Endothelial cell of umbilical vein (primary cell): ENCODE results near the gene TXNDC2. TPM values are rescaled to one million over a fixed set of nuclear protein-coding genes. Genes with fewer than 3 reads are reported as not detected.

Experiments used
- BruUV-seq: library from RNA; stranded (reverse); fragments of 400-500 nt; replicated peaks from 2 replicates; lab custom pipeline; 2021; lab: Mats Ljungman, UMichigan
- CTCF ChIA-PET: fragments of 300-600, 350-600 bp; sonication (Branson Sonifier 250); formaldehyde crosslinking; loops from one replicate; lab custom pipeline; 2021; ENCODE audit warnings: antibody characterized with exemption, inconsistent platforms; lab: Charles Lee
- POLR2A ChIA-PET: fragments of 300-600, 350-600 bp; sonication (Branson Sonifier 250); formaldehyde crosslinking; loops from one replicate; lab custom pipeline; 2021; ENCODE audit warnings: antibody characterized with exemption, inconsistent platforms; lab: Charles Lee
- DNase-seq: peaks from one replicate; pipeline ENCODE4 v3.0.0-alpha.2; 2011; ENCODE audit warnings: low read depth, low spot score
- FAIRE-seq: peaks from 2 replicates; lab custom pipeline; 2011; peaks lifted over from hg19 to GRCh38; lab: Jason Lieb, UNC
- H2AFZ ChIP-seq: 2 replicates; pipeline ENCODE4 v1.6.0; 2012; ENCODE audit warnings: low read depth, low read length, control low read depth, inconsistent platforms
- H3K27ac ChIP-seq: 2 replicates; pipeline ENCODE4 v1.5.1; 2011; ENCODE audit warnings: low read depth, mild to moderate bottlenecking, control low read depth, low read length, moderate library complexity; ENCODE audit not compliant: insufficient read depth
- H3K27me3 ChIP-seq, 2 experiments: 2 replicates each; pipeline versions ENCODE4 v1.6.0 to v1.6.1; 2011; ENCODE audit warnings: low read length in 2 of 2, mixed read lengths in 1 of 2; ENCODE audit not compliant: control insufficient read depth in 2 of 2, insufficient read depth in 2 of 2
- H3K36me3 ChIP-seq, 2 experiments: 2 replicates in 1 of 2; 3 replicates in 1 of 2; pipeline ENCODE4 v1.5.1; 2011; ENCODE audit warnings: low read length in 2 of 2, mild to moderate bottlenecking in 1 of 2, moderate library complexity in 1 of 2; ENCODE audit not compliant: control insufficient read depth in 2 of 2, insufficient read depth in 2 of 2; ENCODE audit errors: extremely low read depth in 1 of 2
- H3K4me1 ChIP-seq: 3 replicates; pipeline ENCODE4 v1.5.1; 2011; ENCODE audit warnings: mild to moderate bottlenecking, low read length; ENCODE audit not compliant: control insufficient read depth, insufficient read depth; ENCODE audit errors: extremely low read depth
- H3K4me2 ChIP-seq: 2 replicates; pipeline ENCODE4 v1.6.1; 2011; ENCODE audit warnings: low read length, control low read depth, mixed read lengths; ENCODE audit not compliant: insufficient read depth
- H3K4me3 ChIP-seq, 3 experiments: fragments of 200-600 bp in 1 of 3; sonication (generic), shearing (Covaris generic) in 1 of 3; replicated peaks in 1 of 3; 2 replicates each; pipeline ENCODE4 v1.5.1; 2011 to 2016; ENCODE audit warnings: control low read depth in 3 of 3, low read length in 3 of 3, mild to moderate bottlenecking in 2 of 3, inconsistent platforms in 1 of 3, low read depth in 1 of 3, moderate library complexity in 1 of 3; ENCODE audit not compliant: insufficient read depth in 1 of 3
- H3K79me2 ChIP-seq: 2 replicates; pipeline ENCODE4 v1.6.0; 2012; ENCODE audit warnings: low read length, inconsistent platforms; ENCODE audit not compliant: control insufficient read depth, insufficient read depth
- H3K9ac ChIP-seq: replicated peaks from 2 replicates; pipeline ENCODE3; 2011; ENCODE audit warnings: low read length, control low read depth; ENCODE audit not compliant: insufficient read depth; ENCODE audit errors: extremely low read depth
- H3K9me1 ChIP-seq: replicated peaks from 3 replicates; pipeline ENCODE4 v1.6.0; 2011; ENCODE audit warnings: mild to moderate bottlenecking, low read length; ENCODE audit not compliant: control insufficient read depth, insufficient read depth; ENCODE audit errors: extremely low read depth
- H3K9me3 ChIP-seq: replicated peaks from 2 replicates; pipeline ENCODE4 v1.5.1; 2012; ENCODE audit warnings: low read length, inconsistent platforms; ENCODE audit not compliant: control insufficient read depth, insufficient read depth
- H4K20me1 ChIP-seq: replicated peaks from 2 replicates; pipeline ENCODE3; 2011; ENCODE audit warnings: mild to moderate bottlenecking, low read length; ENCODE audit not compliant: control insufficient read depth, insufficient read depth; ENCODE audit errors: extremely low read depth
- CTCF ChIP-seq, 2 donors: IDR thresholded peaks; 1 replicate in 1 of 2; 2 replicates in 1 of 2; pipeline ENCODE4 v1.5.1; 2011; ENCODE audit warnings: low read length in 2 of 2, mild to moderate bottlenecking in 2 of 2, moderate library complexity in 2 of 2, control low read depth in 1 of 2, inconsistent platforms in 1 of 2, low read depth in 1 of 2; ENCODE audit not compliant: insufficient read depth in 1 of 2; ENCODE audit errors: extremely low read depth in 1 of 2
- EZH2 ChIP-seq: IDR thresholded peaks from 2 replicates; pipeline ENCODE4 v1.6.1; 2012; ENCODE audit warnings: borderline replicate concordance, low read depth, mild to moderate bottlenecking, moderate library complexity, low read length, inconsistent platforms; ENCODE audit not compliant: severe bottlenecking
- FOS ChIP-seq: IDR thresholded peaks from 2 replicates; pipeline ENCODE4 v1.6.1; 2011; ENCODE audit warnings: mild to moderate bottlenecking, low read length, moderate library complexity, borderline replicate concordance; ENCODE audit not compliant: insufficient read depth
- GATA2 ChIP-seq: IDR thresholded peaks from 2 replicates; pipeline ENCODE4 v1.7.0; 2011; ENCODE audit warnings: low read depth, mild to moderate bottlenecking, moderate library complexity, mixed read lengths, low read length; ENCODE audit not compliant: insufficient read length, insufficient read depth
- JUN ChIP-seq: IDR thresholded peaks from 2 replicates; pipeline ENCODE4 v1.6.1; 2011; ENCODE audit warnings: borderline replicate concordance, low read depth; ENCODE audit not compliant: insufficient read length, insufficient read depth
- MYC ChIP-seq: IDR thresholded peaks from one replicate; pipeline ENCODE4 v1.6.1; 2011; ENCODE audit warnings: mild to moderate bottlenecking, low read depth, low read length
- POLR2A ChIP-seq: IDR thresholded peaks from 2 replicates; pipeline ENCODE4 v1.6.1; 2012; ENCODE audit warnings: low read depth, mild to moderate bottlenecking, control low read depth, low read length
- POLR2AphosphoS5 ChIP-seq: IDR thresholded peaks from 2 replicates; pipeline ENCODE4 v1.6.1; 2012; ENCODE audit warnings: low read depth, mild to moderate bottlenecking, control low read depth, low read length, moderate library complexity; ENCODE audit not compliant: insufficient read depth
- dilution Hi-C: fragments of 300-500 bp; cut with MboI; formaldehyde crosslinking; loops from one replicate; pipeline ENCODE4 v1.15.0; 2019; ENCODE audit warnings: low sequenced_read_pairs; ENCODE audit not compliant: extremely low pct_ligation_motif_present
- intact Hi-C: fragments of 100-400 bp; cut with micrococcal nuclease; formaldehyde crosslinking; loops from one replicate; pipeline ENCODE4 v1.10.0; 2022
- polyA plus RNA-seq, 4 experiments: library from polyadenylated mRNA; depleted of rRNA in 3 of 4; stranded (reverse) in 3 of 4; unstranded in 1 of 4; fragments of >200 nt; gene quantifications; 2 replicates each; pipeline versions ENCODE4 v1.2.1 to v1.2.3, GENCODE V29; 2011 to 2012; ENCODE audit warnings: missing spikeins in 1 of 4
- total RNA-seq: library from RNA; stranded (reverse); gene quantifications from 2 replicates; pipeline ENCODE4 v1.2.3, GENCODE V29; 2021
- TF ChIP-seq, protein P1 (sequence below): IDR thresholded peaks from 2 replicates; pipeline ENCODE4 v1.6.1; 2011; ENCODE audit not compliant: insufficient read depth, insufficient read length

Gene TXNDC2
- total and polyA plus RNA-seq, 2 donors (not counting 3 experiments of a cell fraction or from before 2014, with no cell fraction given): 0.12 TPM; not detected in 1

DNA sequence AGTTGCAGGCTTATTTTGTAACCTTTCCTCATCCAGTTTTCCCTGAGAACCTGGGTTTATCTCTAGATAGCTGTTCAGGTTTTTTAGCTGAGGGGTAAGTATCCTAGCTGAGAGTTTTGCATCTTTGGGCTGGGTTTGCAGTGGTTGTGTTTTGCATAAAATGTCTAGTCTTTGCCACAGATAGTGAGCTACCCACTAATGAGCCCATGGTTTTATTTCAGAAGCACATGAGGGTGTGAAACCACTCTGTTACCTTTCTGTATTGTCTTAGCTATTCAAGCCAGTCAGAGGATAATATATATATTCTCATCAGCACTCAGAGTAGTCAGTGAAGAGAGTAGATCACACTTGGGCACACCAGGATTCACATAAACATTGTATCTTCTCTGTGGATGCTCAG is 24.6 kb upstream of the TXNDC2 start:
- Histone ChIP-seq H3K4me2 (no peak overlapping the region), H3K9ac (no peak overlapping the region), H3K79me2 (no peaks in the 10 kb centered on the region), H4K20me1 (no peaks in the 10 kb centered on the region), H3K36me3 (peaks cover 0 to 2% of the 10 kb centered on the region in 2 experiments), H3K27ac (no peak overlapping the region), H3K4me1 (no peaks in the 10 kb centered on the region), H3K9me3 (no peaks in the 10 kb centered on the region), H2AFZ (no peak overlapping the region), H3K4me3 (no peak overlapping the region), H3K9me1 (no peaks in the 10 kb centered on the region), H3K27me3 (no peaks in the 10 kb centered on the region)
- CTCF ChIA-PET: interaction anchor here (1.0 to 2.1 kb wide), 2 partner anchors 15 to 177 kb away, joined by 3 to 5 read pairs; no protein-coding TSS in a partner anchor
- dilution Hi-C loops (no loop called here), intact Hi-C loops (no loop called here)
- no TSS peak for BruUV-seq
- DNase-seq: no peak
- no peak for TF ChIP-seq GATA2
- no peak for TF ChIP-seq CTCF (IDR thresholded peaks at IDR 0.05; ENCODE audit: extremely low read depth in 1 of 2, insufficient read depth in 1 of 2, low read depth in 1 of 2, low read length in 2 of 2)
- TF ChIP-seq JUN: no peak
- no peak for TF ChIP-seq POLR2A
- TF ChIP-seq POLR2AphosphoS5: no peak
- TF ChIP-seq FOS: no peak
- no peak for TF ChIP-seq MYC
- no peak for TF ChIP-seq EZH2
- TF ChIP-seq, protein P1, sequence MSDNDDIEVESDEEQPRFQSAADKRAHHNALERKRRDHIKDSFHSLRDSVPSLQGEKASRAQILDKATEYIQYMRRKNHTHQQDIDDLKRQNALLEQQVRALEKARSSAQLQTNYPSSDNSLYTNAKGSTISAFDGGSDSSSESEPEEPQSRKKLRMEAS: no peak
- POLR2A ChIA-PET: interaction anchor here (0.7 kb wide), 1 partner anchor 87 kb away, joined by 7 read pairs; no protein-coding TSS in a partner anchor
- FAIRE-seq: no peak
